CD4-positive, alpha-beta T cell treated with Interleukin-15 for 1 hour (primary cell): ENCODE measurements around the gene ALDH4A1.
"Not testable (repeated sequence)": the region's sequence is repeated elsewhere in the genome, so short reads cannot be mapped to it uniquely, and the experiment has no call there.

Experiments used
- DNase-seq: peaks from one replicate; pipeline ENCODE4 v3.0.0-alpha.2; 2020

ALDH4A1 gene

GRCh38 chr1:18832319-18832718 lies 70.0 kb downstream of the ALDH4A1 start:
- DNase-seq, result not testable (repeated sequence)

DNA sequence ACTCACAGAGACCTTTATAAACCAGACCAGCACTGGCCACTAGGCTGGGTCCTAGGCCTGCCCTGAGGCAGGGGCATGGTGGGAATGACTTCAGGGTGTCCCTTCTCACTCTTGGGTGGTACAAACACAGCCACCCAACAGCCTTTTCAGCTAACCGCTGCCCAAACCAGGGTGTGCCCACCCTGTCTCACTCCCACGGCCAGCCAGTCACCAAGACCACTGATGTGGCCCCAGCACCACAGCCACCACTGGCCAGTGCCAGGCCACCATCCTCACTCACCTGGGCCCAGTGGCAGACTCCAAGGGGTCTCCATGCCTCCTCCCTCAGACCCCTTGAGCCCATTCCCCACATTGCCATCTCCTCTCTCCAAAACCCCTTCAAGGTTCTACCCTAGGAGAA lies 70.7 kb downstream of the ALDH4A1 start:
- no peak for DNase-seq

DNA sequence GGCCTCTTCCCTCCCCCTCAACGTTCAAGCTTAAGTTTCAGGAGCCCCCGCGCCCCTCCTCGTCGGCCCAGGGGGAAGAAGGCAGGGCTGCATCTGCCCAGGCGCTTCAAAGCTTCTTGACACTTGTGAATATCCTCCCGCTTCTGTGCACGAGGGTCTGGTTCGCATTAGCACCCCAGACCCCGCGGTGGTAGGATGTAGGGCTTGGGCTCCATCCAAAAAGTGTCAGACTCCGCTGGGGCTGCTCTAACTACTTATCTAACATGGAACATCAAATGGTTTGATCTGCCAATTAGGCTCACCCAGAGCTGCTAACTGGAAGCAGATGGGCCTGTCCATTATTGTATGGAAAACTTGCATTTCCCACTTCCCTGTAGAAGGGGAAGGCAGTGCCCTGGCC lies 71.8 kb downstream of the ALDH4A1 start:
- DNase-seq, result no peak

- no peak for DNase-seq
Observed at GRCh38 chr1:18829671-18830070, 72.7 kb downstream of the ALDH4A1 start.

DNA sequence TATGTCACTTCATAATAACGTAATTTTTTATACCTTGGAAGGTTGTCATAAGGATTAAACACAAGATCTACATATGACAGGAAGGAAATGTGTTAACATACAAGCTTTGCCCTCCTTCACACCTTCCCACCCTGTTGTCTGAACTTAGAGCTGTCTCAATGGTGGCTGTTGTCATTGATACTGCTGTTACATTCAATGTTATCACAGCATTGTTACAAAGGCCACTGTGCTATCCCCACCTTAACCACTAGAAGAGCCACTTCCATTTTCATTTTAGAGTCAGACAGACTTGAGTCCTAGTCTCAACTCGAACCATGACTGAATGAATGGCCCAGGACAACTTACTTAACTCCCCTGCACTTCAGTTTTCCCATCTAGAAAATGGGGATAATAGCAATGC lies 74.1 kb downstream of the ALDH4A1 start:
- DNase-seq, result no peak

GRCh38 chr1:18823438-18823837 lies 78.9 kb downstream of the ALDH4A1 start:
- DNase-seq, result no peak
